H1 (cell line): ENCODE results near the gene KCTD15. TPM values are rescaled to one million over a fixed set of nuclear protein-coding genes. Genes with fewer than 3 reads are reported as not detected.

Source experiments
- BRCA1 ChIP-seq: IDR thresholded peaks from 2 replicates; pipeline ENCODE4 v1.6.1; 2012; ENCODE audit warnings: low read depth, low read length, improper control_type of control experiment
- KDM5A ChIP-seq: fragments of 200-600 bp; IDR thresholded peaks from 2 replicates; pipeline ENCODE4 v1.7.1; 2012; ENCODE audit warnings: mild to moderate bottlenecking, low read length, inconsistent platforms, mixed read lengths
- NANOG ChIP-seq: IDR thresholded peaks from 2 replicates; pipeline ENCODE4 v1.6.1; 2011; ENCODE audit warnings: low read length, low read depth, mild to moderate bottlenecking, inconsistent platforms; ENCODE audit not compliant: insufficient read depth, poor library complexity, severe bottlenecking
- RNF2 ChIP-seq: fragments of 200-900, 300-1000 bp; sonication (generic); IDR thresholded peaks from 2 replicates; pipeline ENCODE4 v1.7.1; 2016; ENCODE audit warnings: borderline replicate concordance, low read depth, mild to moderate bottlenecking, antibody characterized with exemption, low read length; ENCODE audit not compliant: poor library complexity, severe bottlenecking; ENCODE audit errors: missing control alignments
- SIX5 ChIP-seq: IDR thresholded peaks from 2 replicates; pipeline ENCODE4 v1.6.1; 2011; ENCODE audit warnings: mild to moderate bottlenecking, low read depth, low read length
- TAF1 ChIP-seq: IDR thresholded peaks from 2 replicates; pipeline ENCODE4 v1.6.1; 2011; ENCODE audit warnings: mild to moderate bottlenecking, low read depth, low read length
- TBP ChIP-seq: IDR thresholded peaks from 2 replicates; pipeline ENCODE4 v1.6.1; 2011; ENCODE audit warnings: low read depth, low read length, improper control_type of control experiment
- polyA plus RNA-seq, 7 experiments: library from polyadenylated mRNA; depleted of rRNA in 3 of 7; stranded (reverse) in 5 of 7; unstranded in 2 of 7; fragments of >200 nt in 5 of 7; fragments of 200-250 nt in 2 of 7; gene quantifications; 1 replicate in 5 of 7; 2 replicates in 1 of 7; 4 replicates in 1 of 7; pipeline versions ENCODE4 v1.2.1 to v1.2.3, GENCODE V29; 2011 to 2013; ENCODE audit warnings: missing spikeins in 2 of 7, mixed read lengths in 2 of 7
- total RNA-seq: library from RNA; stranded (reverse); fragmentation: NEBNext Ultra II Directional; extraction: Animal tissue kit (Norgen Biotek cat#: 25700); gene quantifications from 2 replicates; pipeline ENCODE4 v1.2.1, GENCODE V29; 2021
- TF ChIP-seq, protein P1 (sequence below): IDR thresholded peaks from 2 replicates; pipeline ENCODE4 v1.6.1; 2011; ENCODE audit warnings: low read depth, mild to moderate bottlenecking, low read length; ENCODE audit not compliant: insufficient read depth

Gene KCTD15
- total and polyA plus RNA-seq, 2 of the 8 experiments (the other 6 are each of a cell fraction or from before 2014, with no cell fraction given): 25.1 to 27.0 TPM

DNA sequence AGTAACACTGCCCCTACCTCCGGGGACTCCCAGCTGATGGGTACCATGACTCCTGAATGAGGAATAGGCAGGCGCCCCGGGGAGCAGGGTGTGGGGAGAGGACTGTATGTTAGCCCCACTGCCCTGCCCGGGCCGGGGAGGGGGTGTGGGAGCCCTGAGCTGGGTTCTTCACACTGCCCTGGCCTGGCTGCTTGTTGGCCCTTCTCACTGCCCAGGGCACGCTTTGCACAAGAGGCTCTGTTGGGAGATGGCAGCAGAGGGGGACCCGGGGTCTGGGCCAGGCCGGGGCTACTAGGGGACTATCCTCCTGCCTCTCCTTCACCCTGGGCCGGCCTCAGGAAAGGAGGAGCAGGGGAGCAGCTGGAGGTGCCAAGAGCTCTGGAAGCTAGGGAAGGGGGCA lies 19.3 kb upstream of the KCTD15 start (continued):
- no peak for TF ChIP-seq KDM5A
- TF ChIP-seq NANOG: no peak
- no peak for TF ChIP-seq TBP
- TF ChIP-seq TAF1: no peak
- TF ChIP-seq BRCA1: no peak
- TF ChIP-seq, protein P1, sequence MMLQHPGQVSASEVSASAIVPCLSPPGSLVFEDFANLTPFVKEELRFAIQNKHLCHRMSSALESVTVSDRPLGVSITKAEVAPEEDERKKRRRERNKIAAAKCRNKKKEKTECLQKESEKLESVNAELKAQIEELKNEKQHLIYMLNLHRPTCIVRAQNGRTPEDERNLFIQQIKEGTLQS: no peak
- TF ChIP-seq RNF2: no peak
- TF ChIP-seq SIX5: no peak
